K562 (cell line): Measurements from ENCODE around the gene RYR1. TPM values are rescaled to one million over a fixed set of nuclear protein-coding genes. Genes with fewer than 3 reads are reported as not detected.

Source experiments
- ATAC-seq: fragments of 200-7000 bp; cut with Tn5 transposase; 3 replicates; pipeline ENCODE4 v1.9.1; 2020; ENCODE audit warnings: moderate library complexity
- BruUV-seq: library from RNA; stranded (reverse); fragments of 400-500 nt; replicated peaks from 2 replicates; lab custom pipeline; 2021; lab: Mats Ljungman, UMichigan
- CTCF ChIA-PET: fragments of 300-600 bp; formaldehyde crosslinking; extraction: SDS; loops from one replicate; lab custom pipeline; 2021; ENCODE audit warnings: low intra/inter-chr PET ratio; lab: Yijun Ruan, JAX
- POLR2A ChIA-PET: fragments of 300-600, 350-650 bp; sonication (Branson Sonifier 250); formaldehyde crosslinking; extraction: SDS; loops from one replicate; lab custom pipeline; 2021; ENCODE audit warnings: antibody characterized with exemption, inconsistent platforms; lab: Yijun Ruan, JAX
- DNase-seq, 4 experiments: peaks; one replicate each; pipeline versions ENCODE4 v3.0.0 to v3.0.0-alpha.2; 2011 to 2018; ENCODE audit warnings: low spot score in 3 of 4, mixed read lengths in 3 of 4; ENCODE audit errors: extremely low read depth in 1 of 4
- FAIRE-seq: peaks from 2 replicates; lab custom pipeline; 2011; peaks lifted over from hg19 to GRCh38; lab: Jason Lieb, UNC
- H2AFZ ChIP-seq: 2 replicates; pipeline ENCODE4 v1.6.0; 2011; ENCODE audit warnings: low read depth, low read length, control low read depth, inconsistent platforms
- H3K27ac ChIP-seq: fragments of 200-600 bp; 3 replicates; pipeline ENCODE4 v1.8.0; 2011; ENCODE audit warnings: low read depth, mild to moderate bottlenecking, control low read depth, inconsistent platforms, low read length, moderate library complexity, mixed read lengths; ENCODE audit errors: extremely low read depth
- H3K27me3 ChIP-seq, 2 experiments: fragments of 300-600 bp in 1 of 2; 2 replicates in 1 of 2; 3 replicates in 1 of 2; pipeline versions ENCODE4 v1.6.0 to v1.8.0; 2011; ENCODE audit warnings: inconsistent platforms in 2 of 2, low read length in 2 of 2, mild to moderate bottlenecking in 1 of 2, mixed read lengths in 1 of 2, moderate library complexity in 1 of 2; ENCODE audit not compliant: control insufficient read depth in 2 of 2, insufficient read depth in 2 of 2
- H3K36me3 ChIP-seq: fragments of 300-600 bp; 3 replicates; pipeline ENCODE4 v1.8.0; 2011; ENCODE audit warnings: mild to moderate bottlenecking, low read length, inconsistent platforms; ENCODE audit not compliant: control insufficient read depth, insufficient read depth
- H3K4me1 ChIP-seq, 2 experiments: fragments of 200-600 bp in 1 of 2; replicated peaks in 1 of 2; 2 replicates in 1 of 2; 3 replicates in 1 of 2; pipeline versions ENCODE4 v1.5.1 to v1.8.0; 2011; ENCODE audit warnings: inconsistent platforms in 2 of 2, low read length in 2 of 2, mild to moderate bottlenecking in 1 of 2, mixed read lengths in 1 of 2, moderate library complexity in 1 of 2; ENCODE audit not compliant: control insufficient read depth in 2 of 2, insufficient read depth in 2 of 2
- H3K4me2 ChIP-seq: 2 replicates; pipeline ENCODE4 v1.6.1; 2011; ENCODE audit warnings: low read length, control low read depth, inconsistent platforms, mixed read lengths; ENCODE audit not compliant: insufficient read depth
- H3K4me3 ChIP-seq: fragments of 200-600 bp; sonication (generic), shearing (Covaris generic); 2 replicates; pipeline ENCODE4 v1.5.1; 2016; ENCODE audit warnings: control low read depth, inconsistent platforms
- H3K79me2 ChIP-seq: fragments of 200-600 bp; 3 replicates; pipeline ENCODE4 v1.8.0; 2011; ENCODE audit warnings: low read length, inconsistent platforms; ENCODE audit not compliant: control insufficient read depth, insufficient read depth
- H3K9ac ChIP-seq, 2 experiments: 2 replicates each; pipeline versions ENCODE4 v1.6.0 to v1.6.1; 2011; ENCODE audit warnings: low read depth in 2 of 2, low read length in 2 of 2, control low read depth in 1 of 2, inconsistent platforms in 1 of 2, mild to moderate bottlenecking in 1 of 2, mixed read lengths in 1 of 2; ENCODE audit not compliant: insufficient read depth in 1 of 2
- H3K9me1 ChIP-seq: one replicate; pipeline ENCODE4 v1.6.0; 2011; ENCODE audit warnings: inconsistent platforms, mild to moderate bottlenecking, low read length, moderate library complexity; ENCODE audit not compliant: control insufficient read depth, insufficient read depth
- H3K9me3 ChIP-seq: replicated peaks from 2 replicates; pipeline ENCODE4 v1.5.1; 2011; ENCODE audit warnings: low read depth, low read length, inconsistent platforms; ENCODE audit not compliant: control insufficient read depth, insufficient read depth
- H4K20me1 ChIP-seq: replicated peaks from 2 replicates; pipeline ENCODE4 v1.6.1; 2011; ENCODE audit warnings: low read length, inconsistent platforms, mixed read lengths; ENCODE audit not compliant: control insufficient read depth, insufficient read depth
- CXXC5 ChIP-seq: fragments of 250-450 bp; sonication (Bioruptor Pico); IDR thresholded peaks from 2 replicates; pipeline ENCODE4 v1.8.0; 2022; ENCODE audit warnings: inconsistent platforms, mild to moderate bottlenecking, moderate library complexity
- LCOR ChIP-seq: sonication (generic); formaldehyde crosslinking; IDR thresholded peaks from 2 replicates; pipeline ENCODE4 v1.8.0; 2022; ENCODE audit warnings: mild to moderate bottlenecking, missing genetic modification reagents
- NBN ChIP-seq: fragments of 450-650 bp; IDR thresholded peaks from 2 replicates; pipeline ENCODE4 v1.6.1; 2016; ENCODE audit warnings: low read depth, mild to moderate bottlenecking
- NFXL1 ChIP-seq: fragments of 450-650 bp; formaldehyde crosslinking; IDR thresholded peaks from 2 replicates; pipeline ENCODE4 v1.4.0; 2021; ENCODE audit warnings: mild to moderate bottlenecking
- SMARCC2 ChIP-seq: fragments of 450-650 bp; IDR thresholded peaks from 2 replicates; pipeline ENCODE4 v1.6.1; 2017; ENCODE audit warnings: antibody characterized with exemption, moderate library complexity, mild to moderate bottlenecking, low read depth
- ZKSCAN8 ChIP-seq: fragments of 200-800 bp; sonication (Bioruptor generic); IDR thresholded peaks from 2 replicates; pipeline ENCODE4 v1.6.1; 2016; ENCODE audit warnings: missing genetic modification characterization, missing compliant biosample characterization
- ZNF274 ChIP-seq: IDR thresholded peaks from 2 replicates; pipeline ENCODE4 v1.6.1; 2011; ENCODE audit warnings: low read depth, mild to moderate bottlenecking, low read length, moderate library complexity, borderline replicate concordance
- ZNF407 ChIP-seq: fragments of 450-650 bp; IDR thresholded peaks from 2 replicates; pipeline ENCODE4 v1.6.1; 2016; ENCODE audit warnings: low read depth
- WGBS: fragments of 100-300 bp; shearing (Covaris generic); methylation state at CpG from one replicate; pipeline ENCODE4 v1.1.6; 2016; ENCODE audit warnings: low coverage, mixed read lengths; ENCODE audit not compliant: insufficient coverage; ENCODE audit errors: missing lambda C conversion rate; 5-methylcytosine and 5-hydroxymethylcytosine counted together
- in situ Hi-C: fragments of 300-500 bp; cut with MboI; formaldehyde crosslinking; loops from 4 replicates; pipeline ENCODE4 v1.15.0; 2018; ENCODE audit warnings: inconsistent platforms, mixed read lengths
- intact Hi-C: fragments of 100-400 bp; cut with micrococcal nuclease; formaldehyde crosslinking; loops from 2 replicates; pipeline ENCODE4 v1.14.2; 2022
- polyA plus RNA-seq, 8 experiments: library from polyadenylated mRNA; depleted of rRNA in 4 of 8; stranded (reverse) in 5 of 8; unstranded in 3 of 8; fragments of >200 nt; fragmentation: Nextera tagmentation in 2 of 8; fragmentation: Illumina TruSeq in 1 of 8; extraction: Ambion mirVana in 2 of 8; extraction: Trizol in 1 of 8; gene quantifications; 2 replicates each; pipeline versions ENCODE4 v1.2.1 to v1.2.3, GENCODE V29; 2011 to 2014; ENCODE audit warnings: inconsistent platforms in 1 of 8, missing spikeins in 1 of 8
- total RNA-seq, 7 experiments: library from RNA; depleted of rRNA in 6 of 7; stranded (reverse); fragments of >200 nt in 6 of 7; fragmentation: Illumina TruSeq in 2 of 7; extraction: Trizol in 2 of 7; gene quantifications; 2 replicates each; pipeline versions ENCODE4 v1.2.1 to v1.2.3, GENCODE V29; 2011 to 2021; ENCODE audit warnings: low replicate concordance in 1 of 7

The RYR1 gene
- total and polyA plus RNA-seq, 9 of the 15 experiments (the other 6 are each of a cell fraction or from before 2014, with no cell fraction given): 0.11 to 7.4 (median 3.7) TPM

GRCh38 chr19:38457690-38458405 is 24.4 kb downstream of the RYR1 start (continued):
- no peak for TF ChIP-seq SMARCC2

GRCh38 chr19:38458991-38459390 is 25.5 kb downstream of the RYR1 start:
- no peak overlapping the region for H3K4me3 ChIP-seq
- H3K4me1 ChIP-seq: peaks cover 0 to 5% of the 10 kb centered on the region in 2 experiments; a peak in 1 of 5 replicates
- FAIRE-seq: no peak
- no TSS peak for BruUV-seq
- intact Hi-C loops: no loop called here
- no peak for ATAC-seq
- WGBS: 68% methylated on average over 13 of the region's 13 CpGs
- ChIA-PET CTCF (no interaction called here), POLR2A (no interaction called here)
- H3K9ac ChIP-seq: no peak overlapping the region
- no peaks in the 10 kb centered on the region for H3K79me2 ChIP-seq
- no peaks in the 10 kb centered on the region for H3K9me3 ChIP-seq
- no peaks in the 10 kb centered on the region for H4K20me1 ChIP-seq
- no peaks in the 10 kb centered on the region for H3K27me3 ChIP-seq
- in situ Hi-C loops: no loop called here
- peaks cover 40% of the 10 kb centered on the region; the same call in 1 of the 3 replicates for H3K36me3 ChIP-seq
- no peak overlapping the region for H3K4me2 ChIP-seq
- H3K9me1 ChIP-seq: no peaks in the 10 kb centered on the region
- H3K27ac ChIP-seq: no peak overlapping the region
- H2AFZ ChIP-seq: no peak overlapping the region
- DNase-seq: no peak
- TF ChIP-seq CXXC5 (CRISPR knock-in tag) (no peak), NBN (no peak), LCOR (CRISPR knock-in tag) (no peak), NFXL1 (no peak), ZNF274 (no peak), ZNF407 (no peak), ZKSCAN8 (CRISPR knock-in tag) (no peak)
